AG09319 (cell line): ENCODE data around the gene MTA1.

Source experiments
- DNase-seq: peaks from one replicate; pipeline ENCODE4 v3.0.0-alpha.2; 2010; ENCODE audit warnings: low read depth; ENCODE audit errors: extremely low read depth
- CTCF ChIP-seq: IDR thresholded peaks from 2 replicates; pipeline ENCODE4 v1.5.1; 2011; ENCODE audit warnings: low read depth, mild to moderate bottlenecking, inconsistent platforms, low read length, moderate library complexity

MTA1 gene

GRCh38 chr14:105392131-105393090, 27.2 kb upstream of the MTA1 start:
- DNase-seq: no peak
- TF ChIP-seq CTCF: no peak

- TF ChIP-seq CTCF: no peak
- no peak for DNase-seq
These were observed 26.5 kb upstream of the MTA1 start for GRCh38 chr14:105393151-105393550.

- TF ChIP-seq CTCF: no peak
- no peak for DNase-seq
These were observed 24.7 kb upstream of the MTA1 start for GRCh38 chr14:105394714-105395537.

- TF ChIP-seq CTCF: no peak
- no peak for DNase-seq
These were observed 24.1 kb upstream of the MTA1 start for GRCh38 chr14:105395538-105395854.

- DNase-seq: no peak
- no peak for TF ChIP-seq CTCF
These were observed 22.2 kb upstream of the MTA1 start for GRCh38 chr14:105397350-105397931.

GRCh38 chr14:105398044-105398725, 21.4 kb upstream of the MTA1 start, which contains the start of gene TEX22:
TEX22 (plus strand) TSS chr14:105398538; CDS start chr14:105399341, 803 bp downstream.
- peak; percentile 43 for DNase-seq
- TF ChIP-seq CTCF: peak; percentile 3
